Aorta (tissue), 5 donors: ENCODE data around the gene PPP4R2. TPM values are rescaled to one million over a fixed set of nuclear protein-coding genes. Genes with fewer than 3 reads are reported as not detected.
A peak's percentile ranks its signal among the peaks of the same experiment; 100 is the strongest.

Experiments used
- ATAC-seq: fragments of 200-7000 bp; cut with Tn5 transposase; one replicate; pipeline ENCODE4 v1.9.1; 2022; ENCODE audit warnings: moderate library complexity; ENCODE audit not compliant: low FRiP score
- DNase-seq, 2 donors: peaks; one replicate each; pipeline ENCODE4 v3.0.0-alpha.2; 2020
- H3K27ac ChIP-seq, 2 donors: one replicate each; pipeline ENCODE4 v1.5.1; 2013; ENCODE audit warnings: low read length in 2 of 2, mild to moderate bottlenecking in 2 of 2, moderate library complexity in 2 of 2, control low read depth in 1 of 2, inconsistent platforms in 1 of 2, low read depth in 1 of 2
- H3K27me3 ChIP-seq, 2 donors: one replicate each; pipeline ENCODE4 v1.6.1; 2013; ENCODE audit warnings: control low read depth in 1 of 2, low read length in 1 of 2, mild to moderate bottlenecking in 1 of 2, moderate library complexity in 1 of 2; ENCODE audit not compliant: insufficient read depth in 2 of 2, control insufficient read depth in 1 of 2
- H3K36me3 ChIP-seq, 2 donors: one replicate each; pipeline ENCODE4 v1.6.1; 2013; ENCODE audit warnings: control low read depth in 1 of 2, low read length in 1 of 2, mild to moderate bottlenecking in 1 of 2; ENCODE audit not compliant: insufficient read depth in 2 of 2, control insufficient read depth in 1 of 2
- H3K4me1 ChIP-seq, 2 donors: one replicate each; pipeline ENCODE4 v1.6.1; 2013; ENCODE audit warnings: low read length in 2 of 2, control low read depth in 1 of 2, mild to moderate bottlenecking in 1 of 2, moderate library complexity in 1 of 2; ENCODE audit not compliant: insufficient read depth in 2 of 2, control insufficient read depth in 1 of 2
- H3K4me3 ChIP-seq, 2 donors: one replicate each; pipeline ENCODE4 v1.5.1; 2013; ENCODE audit warnings: low read length in 2 of 2, control low read depth in 1 of 2, mild to moderate bottlenecking in 1 of 2
- H3K9me3 ChIP-seq: one replicate; pipeline ENCODE4 v1.6.1; 2013; ENCODE audit warnings: mild to moderate bottlenecking, low read length; ENCODE audit not compliant: control insufficient read depth
- WGBS, 2 donors: extraction: QIAGEN DNeasy Blood & Tissue Kit; methylation state at CpG; one replicate each; pipeline ENCODE4 v1.1.7; 2013; 5-methylcytosine and 5-hydroxymethylcytosine counted together
- intact Hi-C, 2 donors: fragments of 100-400 bp; cut with DNase I; formaldehyde crosslinking; loops; one replicate each; pipeline versions ENCODE4 v1.14.2 to v1.15.0; 2022
- polyA plus RNA-seq, 2 donors: library from polyadenylated mRNA; stranded (reverse); fragments of 200-250 nt; gene quantifications; one replicate each; pipeline ENCODE4 v1.2.3, GENCODE V29; 2013
- total RNA-seq, 2 donors: library from RNA; stranded (reverse); fragmentation: NEBNext Ultra II Directional; extraction: Animal tissue kit (Norgen Biotek cat#: 25700); gene quantifications; one replicate each; pipeline ENCODE4 v1.2.1, GENCODE V29; 2021
- donor health status: healthy with polysubstance abuse.
- donor health status: Bipolar disorder and iron deficiency.
- donor health status: DM: no; HTN: no; CAD: no.
- donor health status: DM: no; HTN: no; CAD: no.
- donor health status: DM: yes; HTN: yes; CAD: no.

PPP4R2 gene
- total and polyA plus RNA-seq, 4 donors = 16.0 to 70.7 (median 40.8) TPM

GRCh38 chr3:73024836-73025235 lies 28.2 kb downstream of the PPP4R2 start:
- no peak for ATAC-seq
- H3K27ac ChIP-seq = no peak overlapping the region
- intact Hi-C loops = no loop called here
- no peaks in the 10 kb centered on the region for H3K27me3 ChIP-seq
- H3K36me3 ChIP-seq = peaks cover 0 to 1% of the 10 kb centered on the region in 2 donors
- no peak for DNase-seq
- H3K4me3 ChIP-seq = no peak overlapping the region
- H3K9me3 ChIP-seq = no peaks in the 10 kb centered on the region
- H3K4me1 ChIP-seq = peaks cover 3 to 5% of the 10 kb centered on the region in 2 donors

DNA sequence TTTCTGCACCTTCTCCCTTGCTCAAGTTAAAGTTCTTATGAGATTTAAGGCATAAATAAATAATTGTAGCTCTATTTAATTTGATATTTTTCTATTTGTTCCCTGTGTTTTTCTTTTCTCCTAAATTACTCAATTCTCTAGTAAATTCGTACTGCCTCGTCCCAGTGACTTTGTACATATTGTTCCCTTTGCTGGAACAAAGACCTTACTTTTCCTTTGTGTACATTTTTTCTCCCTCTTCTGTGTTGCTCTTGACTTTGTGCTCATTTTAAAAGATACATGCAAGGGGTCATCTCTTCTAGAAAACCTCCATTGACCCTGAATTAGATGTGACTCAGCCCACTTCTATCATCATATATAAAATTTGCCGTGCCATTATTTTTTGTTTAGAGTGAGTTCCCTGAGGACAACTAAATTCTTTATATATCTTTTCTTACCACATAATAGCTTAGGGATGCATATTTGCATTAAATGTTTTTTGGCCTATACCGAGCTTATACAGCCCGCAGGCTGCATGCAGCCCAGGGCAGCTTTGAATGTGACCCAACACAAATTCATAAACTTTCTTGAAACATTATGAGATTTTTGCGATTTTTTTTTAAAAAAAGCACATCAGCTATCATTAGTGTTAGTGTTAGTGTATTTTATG lies 29.6 kb downstream of the PPP4R2 start:
- Histone ChIP-seq H3K27ac (no peak overlapping the region), H3K4me1 (peaks cover 3 to 5% of the 10 kb centered on the region in 2 donors)
- no peak for ATAC-seq

DNA sequence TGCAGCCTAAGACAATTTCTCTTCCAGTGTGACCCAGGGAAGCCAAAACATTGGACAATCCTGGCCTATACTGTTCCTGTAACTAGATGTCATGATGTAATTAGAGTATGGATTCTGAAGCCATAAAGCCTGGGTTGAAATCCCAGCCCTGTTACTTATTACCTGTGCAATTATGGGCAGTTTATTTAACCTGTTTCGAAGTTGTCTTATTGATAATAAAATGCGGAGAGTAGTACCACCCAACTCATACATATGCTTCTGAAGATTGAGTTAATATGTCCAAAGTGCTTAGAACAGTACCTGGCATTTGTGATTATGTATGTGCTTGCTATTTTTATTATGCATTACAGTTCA lies 30.1 kb downstream of the PPP4R2 start:
- Histone ChIP-seq H3K27ac (no peak overlapping the region), H3K4me3 (no peak overlapping the region), H3K36me3 (peaks cover 0 to 1% of the 10 kb centered on the region in 2 donors), H3K4me1 (peaks cover 4 to 5% of the 10 kb centered on the region in 2 donors), H3K9me3 (no peaks in the 10 kb centered on the region), H3K27me3 (no peaks in the 10 kb centered on the region)
- ATAC-seq (no peak), DNase-seq (no peak)
- intact Hi-C loops = no loop called here
- 96 to 97% methylated on average over 2 of the region's 2 CpGs for WGBS, 2 donors

More for the DNA sequence above, 29.6 kb downstream of the PPP4R2 start:
- WGBS, 2 donors = 53% methylated on average over 6 of the region's 6 CpGs
- intact Hi-C loops = no loop called here
- H3K27me3 ChIP-seq = no peaks in the 10 kb centered on the region
- H3K36me3 ChIP-seq = peaks cover 0 to 1% of the 10 kb centered on the region in 2 donors
- no peaks in the 10 kb centered on the region for H3K9me3 ChIP-seq
- DNase-seq = no peak
- no peak overlapping the region for H3K4me3 ChIP-seq

- Histone ChIP-seq H3K36me3 (peaks cover 0 to 1% of the 10 kb centered on the region in 2 donors), H3K9me3 (no peaks in the 10 kb centered on the region), H3K27ac (no peak overlapping the region), H3K27me3 (no peaks in the 10 kb centered on the region), H3K4me1 (peaks cover 4 to 8% of the 10 kb centered on the region in 2 donors), H3K4me3 (no peak overlapping the region)
- 65 to 93% methylated on average over 4 of the region's 4 CpGs for WGBS, 2 donors
- intact Hi-C loops = no loop called here
- ATAC-seq (no peak), DNase-seq (no peak)
These were observed 32.2 kb downstream of the PPP4R2 start for GRCh38 chr3:73028803-73029202.

DNA sequence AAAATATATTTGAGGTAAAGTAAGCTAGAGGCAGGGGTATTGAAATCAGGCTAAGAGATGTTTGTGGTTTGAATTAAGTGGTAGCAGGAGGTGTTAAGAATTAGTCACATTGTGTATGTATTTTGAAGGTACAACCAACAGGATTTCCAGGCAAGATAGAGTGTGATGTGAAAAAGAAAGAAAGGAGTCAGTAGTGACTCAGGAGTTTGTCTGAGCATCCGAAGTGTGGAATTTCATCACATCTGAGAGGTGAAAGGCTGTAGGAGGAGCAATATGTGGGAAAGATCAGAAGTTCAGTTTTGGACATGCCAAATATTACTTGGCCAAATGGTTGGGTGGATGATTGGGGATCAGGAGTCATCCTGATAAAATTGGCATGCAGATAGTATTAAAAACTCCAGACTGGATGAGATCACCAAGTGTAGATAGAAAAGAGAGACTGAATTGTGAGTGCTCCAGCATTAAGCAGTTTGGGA lies 32.7 kb downstream of the PPP4R2 start:
- no peaks in the 10 kb centered on the region for H3K9me3 ChIP-seq
- peaks cover 4 to 8% of the 10 kb centered on the region in 2 donors for H3K4me1 ChIP-seq
- no peaks in the 10 kb centered on the region for H3K27me3 ChIP-seq
- H3K4me3 ChIP-seq = no peak overlapping the region
- intact Hi-C loops = no loop called here
- WGBS, 2 donors = 19 to 23% methylated on average over 1 of the region's 1 CpG
- H3K36me3 ChIP-seq = peaks cover 0 to 1% of the 10 kb centered on the region in 2 donors
- H3K27ac ChIP-seq = no peak overlapping the region
- DNase-seq (no peak), ATAC-seq (peak; percentile 62)

DNA sequence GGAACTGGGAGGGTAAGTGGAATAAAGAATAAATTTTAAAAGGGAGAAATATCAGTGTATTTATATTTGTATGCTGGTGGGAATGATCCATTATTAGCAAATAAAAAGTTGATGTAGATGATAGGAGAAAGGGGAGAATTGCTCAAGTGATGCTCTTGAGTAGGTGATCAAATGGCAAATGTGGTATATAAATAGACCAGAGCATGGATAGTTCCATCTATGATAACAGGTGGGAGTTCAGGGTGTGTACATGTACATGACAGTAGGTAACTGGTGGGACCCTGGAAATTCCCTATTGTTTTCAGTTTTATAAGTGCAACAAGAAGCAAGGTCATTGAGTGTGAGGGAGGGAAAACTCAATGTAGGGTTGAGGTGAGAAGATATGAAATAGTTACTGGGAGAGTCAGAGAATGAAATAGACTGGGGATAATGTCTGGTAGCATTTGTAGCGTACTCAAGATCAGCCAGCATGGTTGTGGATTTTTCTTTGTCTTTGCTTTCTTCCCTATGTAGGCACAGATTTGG lies 33.5 kb downstream of the PPP4R2 start:
- peaks cover 2 to 8% of the 10 kb centered on the region in 2 donors for H3K4me1 ChIP-seq
- intact Hi-C loops = no loop called here
- no peak for ATAC-seq
- no peaks in the 10 kb centered on the region for H3K36me3 ChIP-seq
- H3K27ac ChIP-seq = no peak overlapping the region
- H3K4me3 ChIP-seq = no peak overlapping the region
- no peaks in the 10 kb centered on the region for H3K27me3 ChIP-seq
- no peak for DNase-seq
- no peaks in the 10 kb centered on the region for H3K9me3 ChIP-seq
- 91 to 96% methylated on average over 1 of the region's 1 CpG for WGBS, 2 donors

GRCh38 chr3:73031573-73032103 lies 35.0 kb downstream of the PPP4R2 start:
- Histone ChIP-seq H3K4me1 (peaks cover 2 to 6% of the 10 kb centered on the region in 2 donors), H3K4me3 (no peak overlapping the region), H3K27me3 (no peaks in the 10 kb centered on the region), H3K36me3 (no peaks in the 10 kb centered on the region), H3K9me3 (no peaks in the 10 kb centered on the region), H3K27ac (no peak overlapping the region)
- ATAC-seq = no peak
- intact Hi-C loops = no loop called here
- 6 to 11% methylated on average over 2 of the region's 2 CpGs for WGBS, 2 donors
- no peak for DNase-seq

DNA sequence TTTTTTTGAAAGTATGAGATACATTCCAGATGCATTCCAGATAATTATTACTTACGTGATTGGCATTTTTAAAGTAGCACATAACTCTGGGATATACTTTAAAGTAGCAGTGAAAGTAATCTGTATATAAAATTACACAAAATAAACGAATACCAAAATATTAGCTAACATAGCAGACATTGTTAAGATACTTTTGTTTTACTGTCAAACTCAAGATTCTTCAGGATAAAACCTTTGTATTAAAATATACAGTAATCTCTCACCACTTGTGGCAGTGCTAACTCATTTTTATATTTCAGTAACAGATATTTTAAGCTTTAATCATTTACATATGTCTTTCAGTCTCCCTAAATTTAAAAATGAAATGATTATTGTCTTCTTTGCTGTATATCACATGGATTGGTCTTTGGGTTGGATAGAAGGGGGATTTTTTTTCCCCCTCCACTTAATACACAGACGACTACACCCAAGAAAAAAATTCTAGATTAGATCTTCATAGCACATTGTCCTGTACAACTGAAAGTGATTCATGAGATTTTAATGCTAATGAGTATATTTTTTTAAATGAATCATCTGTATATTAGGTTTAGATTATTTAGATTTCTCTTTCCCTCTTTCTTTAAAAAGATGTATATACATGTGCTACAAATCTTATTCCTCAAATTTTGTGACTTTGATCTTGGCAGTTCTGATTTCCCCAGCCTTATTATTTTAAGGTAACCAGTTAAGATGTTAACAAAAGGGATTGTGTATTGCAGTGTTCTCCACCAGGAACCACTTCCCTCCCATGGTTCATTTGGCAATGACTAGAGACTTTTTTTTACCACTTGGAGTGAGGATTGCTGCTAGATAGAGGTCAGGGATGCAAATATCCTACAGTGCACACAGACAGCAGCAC lies 40.3 kb downstream of the PPP4R2 start:
- H3K9me3 ChIP-seq = no peaks in the 10 kb centered on the region
- no peaks in the 10 kb centered on the region for H3K36me3 ChIP-seq
- ATAC-seq (no peak), DNase-seq (no peak)
- H3K27ac ChIP-seq = peak overlapping the region in 1 of 2 donors; percentile 67
- no peaks in the 10 kb centered on the region for H3K27me3 ChIP-seq
- H3K4me1 ChIP-seq = peaks cover 6 to 14% of the 10 kb centered on the region in 2 donors
- WGBS, 2 donors = 64% methylated on average over 3 of the region's 3 CpGs
- intact Hi-C loops = no loop called here
- H3K4me3 ChIP-seq = no peak overlapping the region
